Adrenal gland (tissue), 5 donors: ENCODE data around the gene ZFYVE1.

Source experiments
- CTCF ChIP-seq, 6 experiments: fragments of 450-650 bp in 4 of 6; fragments of 200-600 bp in 2 of 6; sonication (generic) in 1 of 6; IDR thresholded peaks; 1 replicate in 5 of 6; 2 replicates in 1 of 6; pipeline versions ENCODE4 v1.5.1 to v1.8.0; 2016 to 2021; ENCODE audit warnings: antibody characterized with exemption in 6 of 6, mild to moderate bottlenecking in 2 of 6, moderate library complexity in 1 of 6
- POLR2A ChIP-seq, 2 donors: fragments of 450-650 bp; IDR thresholded peaks; one replicate each; pipeline ENCODE4 v1.6.1; 2017; ENCODE audit warnings: antibody characterized with exemption in 2 of 2, mild to moderate bottlenecking in 2 of 2, moderate library complexity in 1 of 2
- donor health status: DM: no; HTN: no; CAD: no.

DNA sequence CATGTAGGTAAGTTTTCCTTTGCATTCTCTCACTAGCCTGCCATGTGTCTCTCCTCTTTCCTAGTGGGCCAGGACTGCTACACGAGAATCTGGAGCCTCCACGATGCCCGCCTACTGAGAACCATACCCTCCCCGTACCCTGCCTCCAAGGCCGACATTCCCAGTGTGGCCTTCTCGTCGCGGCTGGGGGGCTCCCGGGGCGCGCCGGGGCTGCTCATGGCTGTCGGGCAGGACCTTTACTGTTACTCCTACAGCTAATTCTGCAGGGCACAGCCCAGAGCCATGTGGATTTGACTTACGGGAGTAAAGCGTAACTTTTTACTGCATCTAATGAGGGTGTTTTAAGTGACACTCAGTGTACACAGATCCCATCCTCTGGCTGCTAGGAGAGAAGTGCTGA, 68.4 kb downstream of the ZFYVE1 start:
- TF ChIP-seq CTCF (IDR thresholded peaks at IDR 0.05): no peak
- no peak for TF ChIP-seq POLR2A (IDR thresholded peaks at IDR 0.05)
